CD8-positive, alpha-beta memory T cell (primary cell): Measurements from ENCODE around the gene RNF4. TPM values are rescaled to one million over a fixed set of nuclear protein-coding genes. Genes with fewer than 3 reads are reported as not detected.

Experiments
- CTCF ChIA-PET: fragments of 350-600 bp; sonication (Branson Sonifier 250); formaldehyde crosslinking; loops from one replicate; lab custom pipeline; 2021; ENCODE audit warnings: antibody characterized with exemption; lab: Charles Lee
- POLR2A ChIA-PET: fragments of 350-600 bp; sonication (Branson Sonifier 250); formaldehyde crosslinking; loops from one replicate; lab custom pipeline; 2021; ENCODE audit warnings: antibody characterized with exemption; lab: Charles Lee
- DNase-seq, 5 donors: peaks; one replicate each; pipeline versions ENCODE4 v3.0.0 to v3.0.0-alpha.2; 2020 to 2022; ENCODE audit warnings: mixed read lengths in 1 of 5
- H3K27ac ChIP-seq: one replicate; pipeline ENCODE4 v1.7.0; 2013; ENCODE audit warnings: low read depth, mild to moderate bottlenecking, low read length, moderate library complexity
- H3K27me3 ChIP-seq: 2 replicates; pipeline ENCODE4 v1.7.0; 2013; ENCODE audit warnings: low read length, mild to moderate bottlenecking; ENCODE audit not compliant: insufficient read depth, poor library complexity, severe bottlenecking
- H3K36me3 ChIP-seq: 2 replicates; pipeline ENCODE4 v1.7.0; 2013; ENCODE audit warnings: mild to moderate bottlenecking, low read length, moderate library complexity; ENCODE audit not compliant: insufficient read depth
- H3K4me1 ChIP-seq: 2 replicates; pipeline ENCODE4 v1.7.0; 2013; ENCODE audit warnings: mild to moderate bottlenecking, low read length, moderate library complexity; ENCODE audit not compliant: insufficient read depth
- H3K4me3 ChIP-seq: 2 replicates; pipeline ENCODE4 v1.7.0; 2013; ENCODE audit warnings: mild to moderate bottlenecking, low read length
- H3K9me3 ChIP-seq: 2 replicates; pipeline ENCODE4 v1.7.0; 2013; ENCODE audit warnings: mild to moderate bottlenecking, low read length
- H3K27ac Mint-ChIP-seq, 8 donors: one replicate each; pipeline ENCODE4 v1.8.0; 2020 to 2021; ENCODE audit warnings: mixed read lengths in 8 of 8, mild to moderate bottlenecking in 6 of 8, inconsistent platforms in 3 of 8, moderate library complexity in 3 of 8
- H3K27me3 Mint-ChIP-seq, 2 donors: one replicate each; pipeline ENCODE4 v1.8.0; 2020 to 2021; ENCODE audit warnings: mixed read lengths in 2 of 2, mild to moderate bottlenecking in 1 of 2, moderate library complexity in 1 of 2
- H3K36me3 Mint-ChIP-seq, 3 donors: one replicate each; pipeline ENCODE4 v1.8.0; 2020 to 2021; ENCODE audit warnings: mixed read lengths in 3 of 3, inconsistent platforms in 1 of 3, mild to moderate bottlenecking in 1 of 3
- H3K4me1 Mint-ChIP-seq, 3 donors: one replicate each; pipeline ENCODE4 v1.8.0; 2020 to 2021; ENCODE audit warnings: mixed read lengths in 3 of 3, inconsistent platforms in 1 of 3, mild to moderate bottlenecking in 1 of 3
- H3K4me3 Mint-ChIP-seq, 7 donors: one replicate each; pipeline ENCODE4 v1.8.0; 2020 to 2021; ENCODE audit warnings: mixed read lengths in 7 of 7, mild to moderate bottlenecking in 6 of 7, moderate library complexity in 4 of 7, inconsistent platforms in 2 of 7
- H3K9me3 Mint-ChIP-seq, 5 donors: one replicate each; pipeline ENCODE4 v1.8.0; 2020 to 2022; ENCODE audit warnings: mixed read lengths in 5 of 5, mild to moderate bottlenecking in 3 of 5, moderate library complexity in 2 of 5, inconsistent platforms in 1 of 5
- polyA plus RNA-seq: library from polyadenylated mRNA; unstranded; fragments of 300-500 nt; fragmentation: Illumina TruSeq; gene quantifications from one replicate; pipeline ENCODE4 v1.2.3, GENCODE V29; 2021
- total RNA-seq, 2 experiments: library from RNA; stranded (reverse); gene quantifications; one replicate each; pipeline ENCODE4 v1.2.3, GENCODE V29; 2021

The RNF4 gene
- total and polyA plus RNA-seq, 3 experiments from 2014 or later, result 94.8 to 98.1 (median 95.4) TPM

- no peak for DNase-seq
- Histone ChIP-seq H3K27me3 (no peaks in the 10 kb centered on the region), H3K9me3 (no peaks in the 10 kb centered on the region), H3K4me1 (peaks cover 95% of the 10 kb centered on the region), H3K36me3 (no peaks in the 10 kb centered on the region), H3K4me3 (no peak overlapping the region), H3K27ac (peak overlapping the region; percentile 27)
- ChIA-PET CTCF (no interaction called here), POLR2A (interaction anchor here (1.9 kb wide), 1 partner anchor 54 kb away, joined by 18 read pairs; the partner anchor contains the start of gene FAM193A)
- no peaks in the 10 kb centered on the region for H3K9me3 Mint-ChIP-seq
- peaks cover 92 to 95% (median 94%) of the 10 kb centered on the region in 3 donors for H3K4me1 Mint-ChIP-seq
- peak overlapping the region; percentile 79 to 94 (median 90) for H3K27ac Mint-ChIP-seq
- peak overlapping the region; percentile 63 to 88 (median 80) for H3K4me3 Mint-ChIP-seq
- H3K36me3 Mint-ChIP-seq, result peaks cover 1 to 45% (median 4%) of the 10 kb centered on the region in 3 donors
- H3K27me3 Mint-ChIP-seq, result no peaks in the 10 kb centered on the region
Measured at GRCh38 chr4:2482192-2482591, 13.3 kb downstream of the RNF4 start.

- H3K27ac ChIP-seq, result peak overlapping the region; percentile 27
- H3K4me1 ChIP-seq, result peaks cover 95% of the 10 kb centered on the region
- no peak for DNase-seq
- Mint-ChIP-seq H3K4me1 (peaks cover 90 to 94% (median 94%) of the 10 kb centered on the region in 3 donors), H3K27me3 (no peaks in the 10 kb centered on the region), H3K27ac (peak overlapping the region; percentile 79 to 94 (median 90)), H3K9me3 (no peaks in the 10 kb centered on the region), H3K4me3 (peak overlapping the region; percentile 63 to 88 (median 80)), H3K36me3 (peaks cover 1 to 41% (median 4%) of the 10 kb centered on the region in 3 donors)
- H3K27me3 ChIP-seq, result no peaks in the 10 kb centered on the region
- ChIA-PET POLR2A (interaction anchor here (0.8 to 1.9 kb wide), 2 partner anchors 15 to 54 kb away, joined by 3 to 18 read pairs; partner anchors contain the start of gene FAM193A), CTCF (no interaction called here)
- H3K4me3 ChIP-seq, result no peak overlapping the region
- H3K9me3 ChIP-seq, result no peaks in the 10 kb centered on the region
- H3K36me3 ChIP-seq, result no peaks in the 10 kb centered on the region
Measured at GRCh38 chr4:2482693-2483092, 13.8 kb downstream of the RNF4 start.

- H3K27ac ChIP-seq, result no peak overlapping the region
- no peaks in the 10 kb centered on the region for H3K27me3 Mint-ChIP-seq
- no peaks in the 10 kb centered on the region for H3K9me3 Mint-ChIP-seq
- H3K4me1 ChIP-seq, result peaks cover 95% of the 10 kb centered on the region
- H3K27ac Mint-ChIP-seq, result peak overlapping the region in 6 of 8 donors; percentile 52 to 94 (median 86)
- H3K4me1 Mint-ChIP-seq, result peaks cover 90 to 94% (median 94%) of the 10 kb centered on the region in 3 donors
- H3K9me3 ChIP-seq, result no peaks in the 10 kb centered on the region
- ChIA-PET CTCF (interaction anchor here (0.5 kb wide), 1 partner anchor 261 kb away, joined by 3 read pairs; no protein-coding TSS in a partner anchor), POLR2A (interaction anchor here (0.6 to 1.9 kb wide), 4 partner anchors 15 to 53 kb away, joined by 3 to 18 read pairs (median 5); partner anchors contain the start of gene FAM193A)
- H3K36me3 Mint-ChIP-seq, result peaks cover 1 to 40% (median 4%) of the 10 kb centered on the region in 3 donors
- H3K4me3 Mint-ChIP-seq, result peak overlapping the region; percentile 63 to 88 (median 80)
- H3K36me3 ChIP-seq, result no peaks in the 10 kb centered on the region
- no peak overlapping the region for H3K4me3 ChIP-seq
- DNase-seq, result no peak
- no peaks in the 10 kb centered on the region for H3K27me3 ChIP-seq
Measured at GRCh38 chr4:2483237-2483636, 14.3 kb downstream of the RNF4 start.

- Histone ChIP-seq H3K36me3 (no peaks in the 10 kb centered on the region), H3K9me3 (no peaks in the 10 kb centered on the region), H3K4me1 (peaks cover 85% of the 10 kb centered on the region), H3K27me3 (no peaks in the 10 kb centered on the region), H3K27ac (peak overlapping the region; percentile 41), H3K4me3 (peak overlapping the region; percentile 51)
- no peaks in the 10 kb centered on the region for H3K9me3 Mint-ChIP-seq
- no peaks in the 10 kb centered on the region for H3K27me3 Mint-ChIP-seq
- H3K36me3 Mint-ChIP-seq, result peaks cover 0 to 37% (median 4%) of the 10 kb centered on the region in 3 donors
- ChIA-PET POLR2A (interaction anchor here (2.3 kb wide), 1 partner anchor 15 kb away, joined by 14 read pairs; the partner anchor contains the start of gene RNF4), CTCF (interaction anchor here (0.7 to 2.0 kb wide), 3 partner anchors 14 to 264 kb away, joined by 3 to 8 read pairs (median 6); partner anchors contain the start of genes HAUS3 and POLN)
- H3K27ac Mint-ChIP-seq, result peak overlapping the region; percentile 77 to 94 (median 88)
- H3K4me3 Mint-ChIP-seq, result peak overlapping the region in 6 of 7 donors; percentile 74 to 90 (median 83)
- DNase-seq, result no peak
- H3K4me1 Mint-ChIP-seq, result peaks cover 82 to 91% (median 87%) of the 10 kb centered on the region in 3 donors
Measured at GRCh38 chr4:2484185-2484584, 15.3 kb downstream of the RNF4 start.

GRCh38 chr4:2484993-2485392 lies 16.1 kb downstream of the RNF4 start:
- peak overlapping the region; percentile 51 for H3K4me3 ChIP-seq
- no peaks in the 10 kb centered on the region for H3K27me3 Mint-ChIP-seq

GRCh38 chr4:2485956-2486355 lies 17.1 kb downstream of the RNF4 start:
- Mint-ChIP-seq H3K36me3 (peaks cover 0 to 43% (median 6%) of the 10 kb centered on the region in 3 donors), H3K4me1 (peaks cover 71 to 92% (median 84%) of the 10 kb centered on the region in 3 donors), H3K27ac (peak overlapping the region; percentile 3 to 94 (median 90)), H3K9me3 (no peaks in the 10 kb centered on the region), H3K27me3 (no peaks in the 10 kb centered on the region), H3K4me3 (peak overlapping the region; percentile 2 to 87 (median 74))
- POLR2A ChIA-PET, result interaction anchor here (1.1 to 2.3 kb wide), 2 partner anchors 14 to 17 kb away, joined by 6 to 14 read pairs; partner anchors contain the start of gene RNF4
- Histone ChIP-seq H3K27me3 (no peaks in the 10 kb centered on the region), H3K36me3 (peaks cover 13% of the 10 kb centered on the region), H3K4me1 (peaks cover 68% of the 10 kb centered on the region), H3K9me3 (no peaks in the 10 kb centered on the region), H3K27ac (no peak overlapping the region), H3K4me3 (no peak overlapping the region)
- DNase-seq, result no peak
- CTCF ChIA-PET, result no interaction called here

More at GRCh38 chr4:2484993-2485392, 16.1 kb downstream of the RNF4 start:
- POLR2A ChIA-PET, result interaction anchor here (0.7 to 2.3 kb wide), 3 partner anchors 13 to 450 kb away, joined by 3 to 14 read pairs (median 6); partner anchors contain the start of gene RNF4
- H3K4me1 ChIP-seq, result peaks cover 77% of the 10 kb centered on the region
- peak; percentile 43 to 80 (median 63) for DNase-seq
- peak overlapping the region; percentile 41 for H3K27ac ChIP-seq
- H3K36me3 Mint-ChIP-seq, result peaks cover under 1 to 39% (median 4%) of the 10 kb centered on the region in 3 donors
- peak overlapping the region; percentile 55 to 90 (median 81) for H3K4me3 Mint-ChIP-seq
- peaks cover 5% of the 10 kb centered on the region for H3K36me3 ChIP-seq
- peak overlapping the region; percentile 74 to 94 (median 90) for H3K27ac Mint-ChIP-seq
- CTCF ChIA-PET, result interaction anchor here (0.7 to 2.0 kb wide), 7 partner anchors 12 to 264 kb away, joined by 3 to 8 read pairs (median 5); partner anchors contain the start of genes CFAP99, RNF4 and ZFYVE28
- H3K9me3 ChIP-seq, result no peaks in the 10 kb centered on the region
- no peaks in the 10 kb centered on the region for H3K27me3 ChIP-seq
- no peaks in the 10 kb centered on the region for H3K9me3 Mint-ChIP-seq
- H3K4me1 Mint-ChIP-seq, result peaks cover 78 to 91% (median 87%) of the 10 kb centered on the region in 3 donors

GRCh38 chr4:2486981-2487380 lies 18.1 kb downstream of the RNF4 start:
- POLR2A ChIA-PET, result interaction anchor here (1.2 kb wide), 1 partner anchor 49 kb away, joined by 3 read pairs; no protein-coding TSS in a partner anchor
- DNase-seq, result no peak
- Mint-ChIP-seq H3K36me3 (peaks cover 0 to 41% (median 9%) of the 10 kb centered on the region in 3 donors), H3K9me3 (no peaks in the 10 kb centered on the region), H3K4me3 (peak overlapping the region in 6 of 7 donors; percentile 2 to 87 (median 43)), H3K27ac (peak overlapping the region; percentile 19 to 94 (median 90)), H3K4me1 (peaks cover 61 to 84% (median 74%) of the 10 kb centered on the region in 3 donors), H3K27me3 (no peaks in the 10 kb centered on the region)
- Histone ChIP-seq H3K27ac (no peak overlapping the region), H3K27me3 (no peaks in the 10 kb centered on the region), H3K4me1 (peaks cover 57% of the 10 kb centered on the region), H3K4me3 (no peak overlapping the region), H3K36me3 (peaks cover 17% of the 10 kb centered on the region), H3K9me3 (no peaks in the 10 kb centered on the region)
- CTCF ChIA-PET, result no interaction called here
